WERI-Rb-1 (cell line): Measurements from ENCODE around the gene PADI3.

Source experiments
- DNase-seq: peaks from one replicate; pipeline ENCODE4 v3.0.0-alpha.2; 2020
- H3K27ac ChIP-seq: fragments of 250-450 bp; sonication (Bioruptor Pico); 2 replicates; pipeline ENCODE4 v1.5.1; 2020; ENCODE audit warnings: mild to moderate bottlenecking, moderate library complexity
- H3K27me3 ChIP-seq: fragments of 250-450 bp; sonication (Bioruptor Pico); 2 replicates; pipeline ENCODE4 v1.5.1; 2021; ENCODE audit warnings: mild to moderate bottlenecking, low read depth, moderate library complexity; ENCODE audit not compliant: insufficient read depth, severe bottlenecking
- H3K36me3 ChIP-seq: fragments of 250-450 bp; sonication (Bioruptor Pico); 2 replicates; pipeline ENCODE4 v1.5.1; 2020; ENCODE audit warnings: mild to moderate bottlenecking, moderate library complexity
- H3K4me3 ChIP-seq: 2 replicates; pipeline ENCODE4 v1.5.1; 2011; ENCODE audit warnings: low read depth, mild to moderate bottlenecking, control low read depth, low read length
- H3K9me3 ChIP-seq: fragments of 250-450 bp; sonication (Bioruptor Pico); 2 replicates; pipeline ENCODE4 v1.5.1; 2021; ENCODE audit warnings: mild to moderate bottlenecking, moderate library complexity; ENCODE audit not compliant: severe bottlenecking
- TF ChIP-seq, protein P1 (sequence below): IDR thresholded peaks from 2 replicates; pipeline ENCODE4 v1.5.1; 2011; ENCODE audit warnings: low read depth, mild to moderate bottlenecking, control low read depth, inconsistent platforms, low read length

Gene PADI3

DNA sequence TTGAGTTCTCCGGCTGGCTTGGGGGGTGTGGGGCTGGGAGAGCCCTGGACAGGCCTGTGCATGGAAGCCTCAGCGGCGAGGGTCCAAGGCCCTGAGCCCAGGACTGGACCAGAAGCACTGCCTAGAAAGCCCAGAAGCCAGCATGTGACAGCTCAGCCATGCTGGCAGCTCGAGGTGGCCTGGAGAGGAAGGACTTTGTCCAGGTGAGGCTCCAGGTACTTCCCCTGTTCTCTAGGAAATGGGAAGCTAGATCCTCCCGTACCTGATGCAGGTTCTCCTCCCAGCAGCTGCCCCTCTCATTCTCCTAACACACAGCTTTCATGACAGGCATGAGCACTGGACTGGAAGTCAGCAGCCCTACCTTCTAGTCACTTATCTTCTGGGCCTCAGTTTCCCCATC lies 6.4 kb downstream of the PADI3 start:
- H3K27me3 ChIP-seq, result no peaks in the 10 kb centered on the region
- H3K36me3 ChIP-seq, result no peaks in the 10 kb centered on the region
- no peak overlapping the region for H3K27ac ChIP-seq
- H3K9me3 ChIP-seq, result no peaks in the 10 kb centered on the region
- no peak overlapping the region for H3K4me3 ChIP-seq
- no peak for DNase-seq
- TF ChIP-seq, protein P1, sequence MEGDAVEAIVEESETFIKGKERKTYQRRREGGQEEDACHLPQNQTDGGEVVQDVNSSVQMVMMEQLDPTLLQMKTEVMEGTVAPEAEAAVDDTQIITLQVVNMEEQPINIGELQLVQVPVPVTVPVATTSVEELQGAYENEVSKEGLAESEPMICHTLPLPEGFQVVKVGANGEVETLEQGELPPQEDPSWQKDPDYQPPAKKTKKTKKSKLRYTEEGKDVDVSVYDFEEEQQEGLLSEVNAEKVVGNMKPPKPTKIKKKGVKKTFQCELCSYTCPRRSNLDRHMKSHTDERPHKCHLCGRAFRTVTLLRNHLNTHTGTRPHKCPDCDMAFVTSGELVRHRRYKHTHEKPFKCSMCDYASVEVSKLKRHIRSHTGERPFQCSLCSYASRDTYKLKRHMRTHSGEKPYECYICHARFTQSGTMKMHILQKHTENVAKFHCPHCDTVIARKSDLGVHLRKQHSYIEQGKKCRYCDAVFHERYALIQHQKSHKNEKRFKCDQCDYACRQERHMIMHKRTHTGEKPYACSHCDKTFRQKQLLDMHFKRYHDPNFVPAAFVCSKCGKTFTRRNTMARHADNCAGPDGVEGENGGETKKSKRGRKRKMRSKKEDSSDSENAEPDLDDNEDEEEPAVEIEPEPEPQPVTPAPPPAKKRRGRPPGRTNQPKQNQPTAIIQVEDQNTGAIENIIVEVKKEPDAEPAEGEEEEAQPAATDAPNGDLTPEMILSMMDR, result no peak

DNA sequence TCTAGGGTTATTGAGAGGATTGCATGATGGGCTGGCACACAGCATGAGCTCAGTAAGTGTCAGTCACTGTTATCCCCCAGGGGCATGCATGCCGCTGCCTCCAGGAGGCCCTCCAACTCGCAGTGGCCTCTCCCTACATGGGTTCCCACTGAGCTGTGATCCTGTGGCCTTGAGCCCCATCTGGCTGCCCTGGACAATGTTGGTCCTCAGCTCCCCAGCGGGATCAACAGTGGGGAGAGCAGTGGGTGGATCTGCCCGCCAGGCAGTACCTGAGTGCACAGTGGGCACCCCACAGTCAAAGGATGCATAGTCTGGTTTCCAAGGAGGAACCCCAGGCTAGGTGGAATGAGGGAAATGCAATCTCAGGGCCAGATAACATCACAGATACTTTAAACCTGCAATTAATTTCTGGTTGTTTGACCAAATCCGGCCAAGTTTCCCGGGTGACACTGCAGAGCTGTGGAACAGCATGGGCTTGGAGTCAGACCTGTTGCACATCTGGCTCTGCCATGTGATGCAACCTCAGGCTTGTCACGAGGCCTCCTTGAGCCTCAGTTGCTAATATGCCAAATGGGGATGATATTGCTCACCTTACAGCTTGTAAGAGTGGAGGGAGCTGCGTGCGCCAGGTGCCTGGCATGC lies 9.3 kb downstream of the PADI3 start:
- Histone ChIP-seq H3K27ac (no peak overlapping the region; the same call in 1 of the 2 replicates), H3K4me3 (no peak overlapping the region), H3K36me3 (no peaks in the 10 kb centered on the region), H3K27me3 (no peaks in the 10 kb centered on the region), H3K9me3 (no peaks in the 10 kb centered on the region)
- no peak for DNase-seq
- TF ChIP-seq, protein P1, result no peak

DNA sequence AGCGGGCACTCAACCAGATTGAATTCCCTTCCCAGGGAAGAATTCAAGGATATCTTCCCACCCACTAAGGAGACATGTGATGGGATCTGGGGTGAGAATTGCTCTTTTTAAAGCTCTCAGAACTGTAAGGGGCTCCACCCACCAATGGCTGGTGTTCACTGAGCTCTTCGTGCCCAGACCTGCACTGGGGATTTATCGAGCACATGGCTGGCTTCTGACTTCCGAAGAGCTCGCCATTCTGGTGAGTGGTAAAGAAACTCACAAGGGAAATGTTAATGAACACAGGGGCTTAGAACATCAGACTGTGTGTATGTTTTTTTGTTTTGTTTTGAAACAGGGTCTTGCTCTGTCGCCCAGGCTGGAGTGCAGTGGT lies 9.8 kb downstream of the PADI3 start:
- TF ChIP-seq, protein P1, result no peak
- H3K27ac ChIP-seq, result peak overlapping the region; percentile 21

DNA sequence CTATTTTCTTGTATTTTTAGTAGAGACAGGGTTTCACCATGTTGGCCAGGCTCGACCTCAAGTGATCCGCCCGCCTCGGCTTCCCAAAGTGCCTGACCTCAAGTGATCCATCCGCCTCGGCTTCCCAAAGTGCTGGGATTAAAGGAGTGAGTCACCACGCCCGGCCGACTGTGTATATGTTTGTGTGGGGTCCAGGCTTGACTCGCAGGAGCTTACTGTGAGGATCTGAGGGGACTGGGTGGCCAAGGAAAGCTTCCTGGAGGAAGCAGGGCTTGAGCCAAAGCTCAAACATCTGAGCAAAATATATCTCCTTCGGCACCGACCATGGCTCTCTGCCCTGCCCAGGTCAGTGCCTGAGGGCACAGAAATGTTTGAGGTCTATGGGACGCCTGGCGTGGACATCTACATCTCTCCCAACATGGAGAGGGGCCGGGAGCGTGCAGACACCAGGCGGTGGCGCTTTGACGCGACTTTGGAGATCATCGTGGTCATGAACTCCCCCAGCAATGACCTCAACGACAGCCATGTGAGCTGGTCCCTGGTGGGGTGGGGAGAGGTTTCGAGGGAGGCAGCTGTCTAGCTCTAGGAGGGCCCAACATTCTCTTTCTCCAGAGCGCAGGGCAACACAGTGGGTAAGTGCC lies 10.5 kb downstream of the PADI3 start:
- peak; percentile 81 for DNase-seq
- TF ChIP-seq, protein P1, result no peak
- Histone ChIP-seq H3K36me3 (no peaks in the 10 kb centered on the region), H3K27ac (peak overlapping the region; percentile 21), H3K4me3 (no peak overlapping the region), H3K9me3 (no peaks in the 10 kb centered on the region), H3K27me3 (no peaks in the 10 kb centered on the region)

More for the DNA sequence above, 9.8 kb downstream of the PADI3 start:
- DNase-seq, result peak; percentile 37
- Histone ChIP-seq H3K27me3 (no peaks in the 10 kb centered on the region), H3K4me3 (no peak overlapping the region), H3K9me3 (no peaks in the 10 kb centered on the region), H3K36me3 (no peaks in the 10 kb centered on the region)

- no peaks in the 10 kb centered on the region for H3K27me3 ChIP-seq
- TF ChIP-seq, protein P1, result no peak
- DNase-seq, result no peak
- no peak overlapping the region for H3K27ac ChIP-seq
- no peaks in the 10 kb centered on the region for H3K36me3 ChIP-seq
- no peaks in the 10 kb centered on the region for H3K9me3 ChIP-seq
- H3K4me3 ChIP-seq, result no peak overlapping the region
These were observed 11.4 kb downstream of the PADI3 start for GRCh38 chr1:17260264-17260663.

GRCh38 chr1:17260738-17261137 lies 11.8 kb downstream of the PADI3 start:
- TF ChIP-seq, protein P1, result no peak
- H3K27me3 ChIP-seq, result no peaks in the 10 kb centered on the region
- DNase-seq, result no peak
- H3K9me3 ChIP-seq, result no peaks in the 10 kb centered on the region
- no peak overlapping the region for H3K27ac ChIP-seq
- H3K4me3 ChIP-seq, result no peak overlapping the region
- no peaks in the 10 kb centered on the region for H3K36me3 ChIP-seq
